ENCODE measurements around the gene MED12L.

MED12L gene

GRCh38 chr3:151093905-151094304 is 8.4 kb downstream of the MED12L start:
- TF ChIP-seq CTCF (IDR thresholded peaks at IDR 0.05; ENCODE audit: unreplicated experiment in 3 of 3), result no peak
- peaks cover 5% of the 10 kb centered on the region for H3K27me3 Mint-ChIP-seq (ENCODE audit: low read depth)
- H3K36me3 Mint-ChIP-seq (ENCODE audit: low read depth), result peaks cover 8% of the 10 kb centered on the region
- H3K27ac Mint-ChIP-seq, result no peak overlapping the region
- H3K4me3 Mint-ChIP-seq, result no peak overlapping the region
- no peaks in the 10 kb centered on the region for H3K9me3 Mint-ChIP-seq
- peaks cover under 1% of the 10 kb centered on the region for H3K4me1 Mint-ChIP-seq

GRCh38 chr3:151096716-151097115 is 11.3 kb downstream of the MED12L start:
- Mint-ChIP-seq H3K27me3 (ENCODE audit: low read depth) (peaks cover 3% of the 10 kb centered on the region), H3K9me3 (no peaks in the 10 kb centered on the region), H3K4me3 (no peak overlapping the region), H3K36me3 (ENCODE audit: low read depth) (peaks cover 4% of the 10 kb centered on the region), H3K27ac (no peak overlapping the region), H3K4me1 (peaks cover 15% of the 10 kb centered on the region)
- TF ChIP-seq CTCF (IDR thresholded peaks at IDR 0.05; ENCODE audit: unreplicated experiment in 3 of 3), result no peak

- Mint-ChIP-seq H3K27me3 (ENCODE audit: low read depth) (peaks cover 3% of the 10 kb centered on the region), H3K4me3 (no peak overlapping the region), H3K4me1 (peaks cover 19% of the 10 kb centered on the region), H3K27ac (peak overlapping the region in 1 of 3 experiments; percentile 29), H3K9me3 (no peaks in the 10 kb centered on the region), H3K36me3 (ENCODE audit: low read depth) (peaks cover 4% of the 10 kb centered on the region)
- TF ChIP-seq CTCF (IDR thresholded peaks at IDR 0.05; ENCODE audit: unreplicated experiment in 3 of 3), result no peak
Observed at GRCh38 chr3:151100076-151100475, 14.6 kb downstream of the MED12L start.

- peaks cover 3% of the 10 kb centered on the region for H3K27me3 Mint-ChIP-seq (ENCODE audit: low read depth)
- peaks cover 4% of the 10 kb centered on the region for H3K36me3 Mint-ChIP-seq (ENCODE audit: low read depth)
- peaks cover 19% of the 10 kb centered on the region for H3K4me1 Mint-ChIP-seq
- peak overlapping the region in 2 of 3 experiments; percentile 1 to 9 for H3K4me3 Mint-ChIP-seq
- TF ChIP-seq CTCF (IDR thresholded peaks at IDR 0.05; ENCODE audit: unreplicated experiment in 3 of 3), result no peak
- H3K9me3 Mint-ChIP-seq, result no peaks in the 10 kb centered on the region
- peak overlapping the region; percentile 4 to 79 (median 67) for H3K27ac Mint-ChIP-seq
Observed at GRCh38 chr3:151101270-151101969, 16.0 kb downstream of the MED12L start.

GRCh38 chr3:151106311-151106710 is 20.8 kb downstream of the MED12L start:
- no peak overlapping the region for H3K27ac Mint-ChIP-seq
- TF ChIP-seq CTCF (IDR thresholded peaks at IDR 0.05; ENCODE audit: unreplicated experiment in 3 of 3), result no peak
- no peaks in the 10 kb centered on the region for H3K36me3 Mint-ChIP-seq (ENCODE audit: low read depth)
- H3K9me3 Mint-ChIP-seq, result no peaks in the 10 kb centered on the region
- H3K4me1 Mint-ChIP-seq, result peaks cover 31% of the 10 kb centered on the region
- H3K4me3 Mint-ChIP-seq, result no peak overlapping the region
- H3K27me3 Mint-ChIP-seq (ENCODE audit: low read depth), result peaks cover 3% of the 10 kb centered on the region

GRCh38 chr3:151107177-151107576 is 21.7 kb downstream of the MED12L start:
- H3K36me3 Mint-ChIP-seq (ENCODE audit: low read depth), result no peaks in the 10 kb centered on the region
- peaks cover 24% of the 10 kb centered on the region for H3K4me1 Mint-ChIP-seq
- no peaks in the 10 kb centered on the region for H3K9me3 Mint-ChIP-seq
- no peak for TF ChIP-seq CTCF (IDR thresholded peaks at IDR 0.05; ENCODE audit: unreplicated experiment in 3 of 3)
- H3K27ac Mint-ChIP-seq, result peak overlapping the region in 2 of 3 experiments; percentile 43 to 71
- no peak overlapping the region for H3K4me3 Mint-ChIP-seq
- H3K27me3 Mint-ChIP-seq (ENCODE audit: low read depth), result no peaks in the 10 kb centered on the region

Data from nephron (organoid).